SIG-M5 (cell line): ENCODE data around the gene MRPS18A.
"Not testable (repeated sequence)": the region's sequence is repeated elsewhere in the genome, so short reads cannot be mapped to it uniquely, and the experiment has no call there.

Experiments used
- DNase-seq: peaks from one replicate; lab custom pipeline; 2025; lab: John Stamatoyannopoulos, UW

Gene MRPS18A

GRCh38 chr6:43671011-43671800 is 16.4 kb downstream of the MRPS18A start:
- no peak for DNase-seq

GRCh38 chr6:43670623-43670986 is 17.0 kb downstream of the MRPS18A start:
- no peak for DNase-seq

GRCh38 chr6:43669922-43670622 is 17.5 kb downstream of the MRPS18A start:
- no peak for DNase-seq

- no peak for DNase-seq
Measured at GRCh38 chr6:43669050-43669921, 18.3 kb downstream of the MRPS18A start.

- DNase-seq, result no peak
Measured at GRCh38 chr6:43668151-43669028, 19.2 kb downstream of the MRPS18A start.

GRCh38 chr6:43667245-43668150 is 20.1 kb downstream of the MRPS18A start:
- DNase-seq, result no peak

GRCh38 chr6:43666196-43666920 is 21.2 kb downstream of the MRPS18A start:
- no peak for DNase-seq

- DNase-seq, result no peak
Measured at GRCh38 chr6:43665376-43665775, 22.2 kb downstream of the MRPS18A start.

- DNase-seq, result not testable (repeated sequence)
Measured at GRCh38 chr6:43662948-43663347, 24.6 kb downstream of the MRPS18A start.

- DNase-seq, result no peak
Measured at GRCh38 chr6:43658161-43658560, 29.4 kb downstream of the MRPS18A start.

- no peak for DNase-seq
Measured at GRCh38 chr6:43657221-43657802, 30.3 kb downstream of the MRPS18A start.

GRCh38 chr6:43652822-43653221 is 34.8 kb downstream of the MRPS18A start:
- not testable (repeated sequence) for DNase-seq

GRCh38 chr6:43648248-43648647 is 39.3 kb downstream of the MRPS18A start:
- no peak for DNase-seq

GRCh38 chr6:43647613-43648012 is 40.0 kb downstream of the MRPS18A start:
- DNase-seq, result no peak

GRCh38 chr6:43645613-43645964 is 42.0 kb downstream of the MRPS18A start:
- no peak for DNase-seq

- DNase-seq, result no peak
Measured at GRCh38 chr6:43644940-43645612, 42.5 kb downstream of the MRPS18A start, which contains the start of gene RSPH9. Gene RSPH9 (plus strand): TSS chr6:43645036. CDS start chr6:43645099, 63 bp downstream.

GRCh38 chr6:43639984-43640800 is 47.4 kb downstream of the MRPS18A start:
- DNase-seq, result no peak

GRCh38 chr6:43636308-43636659 is 51.3 kb downstream of the MRPS18A start:
- DNase-seq, result no peak
